Karpas-422 (cell line): ENCODE data around the gene GALNT18. TPM values are rescaled to one million over a fixed set of nuclear protein-coding genes. Genes with fewer than 3 reads are reported as not detected.

ENCODE experiments used
- DNase-seq: peaks from one replicate; pipeline ENCODE4 v3.0.0-alpha.2; 2015
- H2AFZ ChIP-seq: fragments of 200-600 bp; sonication (generic); 2 replicates; pipeline ENCODE4 v1.6.1; 2014; ENCODE audit warnings: antibody characterized with exemption, low read length, mixed read lengths
- H3K27ac ChIP-seq: fragments of 200-600 bp; sonication (generic); 2 replicates; pipeline ENCODE4 v1.5.1; 2014; ENCODE audit warnings: mild to moderate bottlenecking, low read length, moderate library complexity
- H3K27me3 ChIP-seq: fragments of 200-600 bp; sonication (generic); 2 replicates; pipeline ENCODE4 v1.6.1; 2014; ENCODE audit warnings: low read length, mixed read lengths
- H3K36me3 ChIP-seq: fragments of 200-600 bp; sonication (generic); 2 replicates; pipeline ENCODE4 v1.6.1; 2014; ENCODE audit warnings: low read length, mixed read lengths; ENCODE audit not compliant: insufficient read depth
- H3K4me1 ChIP-seq: fragments of 200-600 bp; sonication (generic); 2 replicates; pipeline ENCODE4 v1.6.1; 2014; ENCODE audit warnings: mild to moderate bottlenecking, low read length, mixed read lengths
- H3K4me2 ChIP-seq: fragments of 200-600 bp; sonication (generic); 2 replicates; pipeline ENCODE4 v1.6.1; 2014; ENCODE audit warnings: low read length, low read depth, mild to moderate bottlenecking; ENCODE audit not compliant: poor library complexity, severe bottlenecking
- H3K4me3 ChIP-seq: fragments of 200-600 bp; sonication (generic); 2 replicates; pipeline ENCODE4 v1.5.1; 2014; ENCODE audit warnings: mild to moderate bottlenecking, antibody characterized with exemption, low read length, mixed read lengths
- H3K79me2 ChIP-seq: fragments of 200-600 bp; sonication (generic); 2 replicates; pipeline ENCODE4 v1.6.1; 2014; ENCODE audit warnings: mild to moderate bottlenecking, low read length, mixed read lengths
- H3K9ac ChIP-seq: fragments of 200-600 bp; sonication (generic); 2 replicates; pipeline ENCODE4 v1.6.0; 2014; ENCODE audit warnings: low read length
- H3K9me2 ChIP-seq: fragments of 200-600 bp; sonication (generic), shearing (Covaris generic); replicated peaks from 2 replicates; pipeline ENCODE4 v1.6.0; 2014; ENCODE audit warnings: mild to moderate bottlenecking, low read length, moderate library complexity; ENCODE audit not compliant: insufficient read depth
- H3K9me3 ChIP-seq: fragments of 300-700, 200-600 bp; sonication (generic); 2 replicates; pipeline ENCODE4 v1.6.1; 2014; ENCODE audit warnings: low read length, mixed read lengths
- H4K20me1 ChIP-seq: fragments of 200-600 bp; sonication (generic); 2 replicates; pipeline ENCODE4 v1.6.1; 2014; ENCODE audit warnings: mild to moderate bottlenecking, antibody characterized with exemption, low read length, low read depth; ENCODE audit not compliant: insufficient read depth
- total RNA-seq: library from RNA; depleted of rRNA; stranded (reverse); fragments of >200 nt; shearing (Covaris generic); gene quantifications from 2 replicates; pipeline ENCODE4 v1.2.3, GENCODE V29; 2014; ENCODE audit warnings: low replicate concordance

GALNT18 gene
- total RNA-seq, 1 experiment from 2014 or later = not detected

DNA sequence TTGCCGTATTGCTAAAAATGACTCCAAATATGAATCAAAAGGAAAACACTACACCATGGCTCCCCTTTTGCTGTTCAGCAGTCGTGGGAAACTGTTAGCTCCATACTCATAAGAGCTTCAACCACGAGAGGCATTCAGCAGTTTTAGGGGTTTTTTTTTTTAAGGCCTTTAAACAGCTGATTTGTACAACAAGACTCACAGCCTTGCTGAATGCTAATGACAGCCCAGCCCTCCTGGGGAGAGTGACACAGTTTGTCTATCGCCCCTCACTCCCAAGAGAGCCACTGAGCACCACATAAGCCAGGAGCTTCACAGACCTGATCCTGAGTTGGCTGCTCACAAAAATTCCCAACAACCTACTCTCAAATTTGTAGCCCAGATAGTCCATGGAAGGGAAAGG lies 32.4 kb downstream of the GALNT18 start:
- H3K27ac ChIP-seq = no peak overlapping the region

DNA sequence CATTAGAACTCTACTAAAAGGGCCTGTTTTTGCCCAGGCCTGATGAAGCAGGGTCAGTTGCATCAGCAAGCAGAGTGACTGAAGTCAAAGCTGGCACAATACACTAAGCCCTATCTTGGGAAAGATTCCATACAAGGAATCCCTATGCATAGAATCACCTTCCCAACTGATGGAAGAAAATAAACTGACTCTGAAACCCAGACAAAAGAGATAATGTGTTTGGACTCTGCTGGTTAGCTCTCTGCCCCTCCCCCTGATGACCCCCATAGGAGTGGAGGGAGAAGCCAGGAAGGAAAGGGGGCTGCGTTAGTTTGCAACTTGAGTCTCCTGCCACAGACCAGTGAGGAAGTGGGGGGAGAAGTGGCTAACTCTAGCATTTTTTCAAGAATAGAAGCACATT lies 32.9 kb downstream of the GALNT18 start:
- no peaks in the 10 kb centered on the region for H3K79me2 ChIP-seq
- no peak overlapping the region for H3K27ac ChIP-seq
- DNase-seq = no peak
- no peaks in the 10 kb centered on the region for H3K36me3 ChIP-seq
- no peak overlapping the region for H3K4me3 ChIP-seq
- H2AFZ ChIP-seq = no peak overlapping the region
- no peak overlapping the region for H3K9ac ChIP-seq
- H3K4me1 ChIP-seq = no peaks in the 10 kb centered on the region
- no peak overlapping the region for H3K4me2 ChIP-seq
- H3K27me3 ChIP-seq = no peaks in the 10 kb centered on the region
- H3K9me3 ChIP-seq = no peaks in the 10 kb centered on the region
- H3K9me2 ChIP-seq = no peaks in the 10 kb centered on the region
- no peaks in the 10 kb centered on the region for H4K20me1 ChIP-seq

More for the DNA sequence above, 32.4 kb downstream of the GALNT18 start:
- Histone ChIP-seq H3K9me2 (no peaks in the 10 kb centered on the region), H3K9me3 (no peaks in the 10 kb centered on the region), H3K79me2 (no peaks in the 10 kb centered on the region), H4K20me1 (no peaks in the 10 kb centered on the region), H3K9ac (no peak overlapping the region), H3K4me3 (no peak overlapping the region), H3K36me3 (no peaks in the 10 kb centered on the region), H3K4me1 (no peaks in the 10 kb centered on the region), H3K27me3 (no peaks in the 10 kb centered on the region), H3K4me2 (no peak overlapping the region), H2AFZ (no peak overlapping the region)
- no peak for DNase-seq

DNA sequence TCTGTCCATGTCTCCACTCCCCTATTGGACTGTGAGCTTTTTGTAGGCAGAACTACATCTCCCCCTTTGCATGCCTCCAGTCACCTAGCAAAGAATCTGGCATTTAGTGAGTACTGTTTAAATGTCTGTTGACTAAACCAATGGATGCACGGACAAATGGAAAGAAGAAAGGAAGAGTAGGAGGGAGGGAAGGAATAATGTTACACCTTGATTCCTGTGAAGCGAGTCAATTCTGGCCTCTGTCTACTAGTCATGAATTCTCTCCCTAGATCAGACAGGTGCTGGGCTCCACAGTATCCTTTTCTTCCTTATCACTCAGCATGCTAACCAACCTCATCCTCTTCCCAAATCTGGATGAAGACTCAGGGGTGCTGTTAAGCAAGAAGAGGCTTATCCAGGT lies 33.6 kb downstream of the GALNT18 start:
- Histone ChIP-seq H3K27ac (no peak overlapping the region), H3K4me1 (no peaks in the 10 kb centered on the region), H4K20me1 (no peaks in the 10 kb centered on the region), H3K9ac (no peak overlapping the region), H3K4me3 (no peak overlapping the region), H2AFZ (no peak overlapping the region), H3K27me3 (no peaks in the 10 kb centered on the region), H3K4me2 (no peak overlapping the region), H3K9me3 (no peaks in the 10 kb centered on the region), H3K9me2 (no peaks in the 10 kb centered on the region), H3K36me3 (no peaks in the 10 kb centered on the region), H3K79me2 (no peaks in the 10 kb centered on the region)
- no peak for DNase-seq

DNA sequence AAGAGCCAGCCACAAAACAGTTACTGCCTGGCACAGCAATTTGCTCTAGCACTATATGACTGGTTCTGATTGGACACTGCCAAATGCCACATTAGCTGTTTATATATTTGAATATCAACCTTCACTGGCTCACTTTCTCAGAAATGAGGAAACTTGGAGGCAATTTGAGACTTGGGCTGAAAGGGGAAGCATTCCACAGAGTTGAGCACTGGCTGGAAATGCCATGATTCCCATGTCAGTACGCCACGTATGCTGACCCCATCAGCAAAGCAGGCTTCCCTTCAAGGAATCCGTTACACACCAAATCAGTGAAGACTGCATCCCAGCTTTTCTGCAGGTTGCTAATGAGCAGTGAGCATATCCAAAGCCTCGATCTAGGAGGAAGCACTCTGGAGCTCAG lies 34.7 kb downstream of the GALNT18 start:
- Histone ChIP-seq H3K4me2 (no peak overlapping the region), H3K9ac (no peak overlapping the region), H4K20me1 (no peaks in the 10 kb centered on the region), H3K27me3 (0 out of 2 replicates have a peak, but pooled peaks cover 2% of the 10 kb centered on the region), H3K9me2 (no peaks in the 10 kb centered on the region), H3K36me3 (no peaks in the 10 kb centered on the region), H3K4me3 (no peak overlapping the region), H3K9me3 (no peaks in the 10 kb centered on the region), H3K27ac (no peak overlapping the region), H3K79me2 (no peaks in the 10 kb centered on the region), H2AFZ (no peak overlapping the region), H3K4me1 (no peaks in the 10 kb centered on the region)
- no peak for DNase-seq

DNA sequence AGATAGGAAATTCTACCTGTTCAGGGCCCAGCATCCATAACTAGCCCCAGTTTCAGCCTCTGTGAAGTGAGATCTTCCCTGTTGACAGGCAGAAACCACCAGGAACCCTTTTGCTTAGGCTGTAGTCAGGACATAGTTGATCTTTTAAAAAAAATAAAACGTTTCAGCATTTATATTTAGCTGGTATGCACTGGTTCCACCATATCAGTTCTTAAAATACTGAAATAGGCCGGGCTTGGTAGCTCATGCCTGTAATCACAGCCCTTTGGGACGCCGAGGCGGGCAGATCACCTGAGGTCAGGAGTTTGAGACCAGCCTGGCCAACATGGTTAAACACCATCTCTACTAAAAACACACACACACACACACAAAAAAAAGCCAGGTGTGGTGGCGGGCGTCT lies 35.3 kb downstream of the GALNT18 start:
- Histone ChIP-seq H2AFZ (no peak overlapping the region), H3K9me2 (no peaks in the 10 kb centered on the region), H3K4me3 (no peak overlapping the region), H3K27me3 (0 out of 2 replicates have a peak, but pooled peaks cover 2% of the 10 kb centered on the region), H3K4me1 (no peaks in the 10 kb centered on the region), H3K79me2 (no peaks in the 10 kb centered on the region), H3K36me3 (no peaks in the 10 kb centered on the region), H3K9ac (no peak overlapping the region), H3K4me2 (no peak overlapping the region), H4K20me1 (no peaks in the 10 kb centered on the region), H3K9me3 (no peaks in the 10 kb centered on the region), H3K27ac (no peak overlapping the region)
- no peak for DNase-seq

DNA sequence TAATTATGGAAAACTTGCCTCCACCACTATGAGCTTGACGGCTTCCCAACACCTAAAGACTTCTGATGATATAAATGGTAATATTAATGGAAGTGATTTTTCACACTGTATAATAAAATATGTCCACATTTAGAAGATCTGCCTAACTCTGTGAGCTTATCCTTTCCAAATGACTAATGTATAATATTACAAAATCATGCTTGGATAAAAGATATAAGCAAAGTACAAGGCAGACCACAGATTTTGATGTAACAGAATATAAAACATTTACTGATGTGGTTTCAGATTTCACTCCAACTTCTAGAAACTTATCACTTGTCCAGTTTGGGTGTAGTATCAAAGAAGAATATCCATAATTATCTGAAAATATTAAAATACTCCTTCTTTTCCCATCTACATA lies 36.9 kb downstream of the GALNT18 start:
- H3K27ac ChIP-seq = no peak overlapping the region
- H3K4me1 ChIP-seq = no peaks in the 10 kb centered on the region
- DNase-seq = no peak
- no peak overlapping the region for H3K9ac ChIP-seq
- no peak overlapping the region for H3K4me3 ChIP-seq
- 0 out of 2 replicates have a peak, but pooled peaks cover 2% of the 10 kb centered on the region for H3K27me3 ChIP-seq
- no peak overlapping the region for H2AFZ ChIP-seq
- H3K9me3 ChIP-seq = no peaks in the 10 kb centered on the region
- H3K79me2 ChIP-seq = no peaks in the 10 kb centered on the region
- H3K36me3 ChIP-seq = no peaks in the 10 kb centered on the region
- no peak overlapping the region for H3K4me2 ChIP-seq
- no peaks in the 10 kb centered on the region for H3K9me2 ChIP-seq
- H4K20me1 ChIP-seq = no peaks in the 10 kb centered on the region

DNA sequence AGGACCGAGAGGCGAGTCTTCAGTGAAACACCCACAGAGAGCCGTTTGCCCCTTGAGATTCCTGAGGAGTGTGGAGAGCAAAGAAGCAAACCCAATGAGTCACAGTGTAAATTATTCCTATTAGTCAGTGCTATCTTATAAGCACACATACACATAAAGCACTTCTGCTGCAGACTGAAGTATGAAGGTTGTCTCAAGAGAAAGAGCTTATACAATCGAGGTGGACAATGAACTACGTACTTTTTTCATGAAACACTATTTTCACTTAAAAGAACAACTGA lies 37.3 kb downstream of the GALNT18 start:
- Histone ChIP-seq H3K79me2 (no peaks in the 10 kb centered on the region), H4K20me1 (no peaks in the 10 kb centered on the region), H3K4me1 (no peaks in the 10 kb centered on the region), H3K9me2 (no peaks in the 10 kb centered on the region), H3K9me3 (no peaks in the 10 kb centered on the region), H3K9ac (no peak overlapping the region), H3K4me2 (no peak overlapping the region), H2AFZ (no peak overlapping the region), H3K27me3 (0 out of 2 replicates have a peak, but pooled peaks cover 2% of the 10 kb centered on the region), H3K27ac (no peak overlapping the region), H3K36me3 (no peaks in the 10 kb centered on the region), H3K4me3 (no peak overlapping the region)
- DNase-seq = no peak

DNA sequence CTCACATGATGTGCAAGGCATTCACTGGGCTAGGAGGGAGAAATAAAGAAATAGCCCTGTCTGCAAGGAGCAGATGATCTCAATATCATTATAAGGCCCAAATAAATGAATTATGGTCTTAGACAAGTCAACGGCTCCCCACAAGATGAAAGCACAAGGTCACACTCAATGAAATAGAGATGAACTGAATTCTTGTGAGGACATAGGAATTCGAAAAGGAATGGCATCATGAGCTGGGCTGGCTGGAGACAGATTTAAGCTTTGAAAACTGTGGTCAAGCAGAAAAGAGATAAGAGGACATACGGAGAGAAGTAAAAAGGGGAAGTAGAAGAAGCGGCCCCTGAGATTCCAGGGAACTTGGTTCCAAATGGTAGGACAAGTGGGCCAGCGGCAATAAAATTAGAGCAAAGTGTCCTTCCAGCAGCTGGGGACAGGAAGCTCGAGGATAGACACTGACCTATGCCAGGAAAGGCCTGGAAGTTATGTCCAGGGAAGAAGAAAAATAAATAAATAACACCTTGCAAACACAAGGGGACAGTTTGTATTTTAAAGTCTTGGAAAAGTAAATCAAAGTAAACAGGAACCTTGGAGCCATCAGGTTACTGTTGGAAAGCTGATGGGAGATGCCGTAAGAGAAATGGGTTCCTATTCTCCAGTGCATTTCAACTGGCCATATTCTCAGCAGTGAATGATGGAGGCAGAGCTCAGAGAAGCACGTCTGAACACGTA lies 37.8 kb downstream of the GALNT18 start:
- Histone ChIP-seq H3K9ac (no peak overlapping the region), H3K9me2 (no peaks in the 10 kb centered on the region), H3K4me1 (no peaks in the 10 kb centered on the region), H3K36me3 (no peaks in the 10 kb centered on the region), H3K4me3 (no peak overlapping the region), H4K20me1 (no peaks in the 10 kb centered on the region), H3K27ac (no peak overlapping the region), H3K4me2 (no peak overlapping the region), H3K79me2 (no peaks in the 10 kb centered on the region), H3K27me3 (0 out of 2 replicates have a peak, but pooled peaks cover 2% of the 10 kb centered on the region), H2AFZ (no peak overlapping the region), H3K9me3 (no peaks in the 10 kb centered on the region)
- DNase-seq = no peak
